DOHH2 (cell line): ENCODE measurements around the gene CYP26C1.

Source experiments
- H3F3A ChIP-seq: fragments of 200-600 bp; sonication (generic), shearing (Covaris generic); 2 replicates; pipeline ENCODE4 v1.6.0; 2016; ENCODE audit warnings: antibody characterized with exemption, mild to moderate bottlenecking; ENCODE audit not compliant: control insufficient read depth, insufficient read depth
- H3K27ac ChIP-seq: fragments of 200-600 bp; sonication (generic); 2 replicates; pipeline ENCODE4 v1.5.1; 2014; ENCODE audit warnings: low read depth, mild to moderate bottlenecking, low read length, moderate library complexity
- H3K27me3 ChIP-seq: fragments of 200-600 bp; sonication (generic); 2 replicates; pipeline ENCODE4 v1.6.1; 2014; ENCODE audit warnings: mild to moderate bottlenecking, low read length, mixed read lengths; ENCODE audit not compliant: control insufficient read depth
- H3K36me3 ChIP-seq: fragments of 200-600 bp; sonication (generic); 2 replicates; pipeline ENCODE4 v1.6.1; 2014; ENCODE audit warnings: mild to moderate bottlenecking, low read length, moderate library complexity, mixed read lengths; ENCODE audit not compliant: control insufficient read depth
- H3K4me1 ChIP-seq: fragments of 200-600 bp; sonication (generic); 2 replicates; pipeline ENCODE4 v1.6.1; 2014; ENCODE audit warnings: mild to moderate bottlenecking, low read length, mixed read lengths; ENCODE audit not compliant: control insufficient read depth
- H3K4me2 ChIP-seq: fragments of 200-600 bp; sonication (generic); 2 replicates; pipeline ENCODE4 v1.6.0; 2014; ENCODE audit warnings: mild to moderate bottlenecking, low read length, moderate library complexity
- H3K4me3 ChIP-seq: fragments of 200-600 bp; sonication (generic); 2 replicates; pipeline ENCODE4 v1.5.1; 2014; ENCODE audit warnings: mild to moderate bottlenecking, low read length, mixed read lengths
- H3K79me2 ChIP-seq: fragments of 200-600 bp; sonication (generic); 2 replicates; pipeline ENCODE4 v1.6.1; 2014; ENCODE audit warnings: mild to moderate bottlenecking, low read length, mixed read lengths; ENCODE audit not compliant: control insufficient read depth
- H3K9me2 ChIP-seq: fragments of 200-600 bp; sonication (generic); replicated peaks from 2 replicates; pipeline ENCODE4 v1.6.1; 2014; ENCODE audit warnings: mild to moderate bottlenecking, low read length, mixed read lengths; ENCODE audit not compliant: control insufficient read depth
- H3K9me3 ChIP-seq: fragments of 200-600 bp; sonication (generic); 2 replicates; pipeline ENCODE4 v1.6.1; 2014; ENCODE audit warnings: antibody characterized with exemption, low read length, mixed read lengths; ENCODE audit not compliant: control insufficient read depth, insufficient read depth
- H4K20me1 ChIP-seq: fragments of 200-600 bp; sonication (generic); 2 replicates; pipeline ENCODE4 v1.6.0; 2014; ENCODE audit warnings: low read depth, mild to moderate bottlenecking, antibody characterized with exemption, low read length, moderate library complexity; ENCODE audit not compliant: control insufficient read depth, insufficient read depth
- CTCF ChIP-seq: fragments of 200-600 bp; sonication (generic); IDR thresholded peaks from one replicate; pipeline ENCODE4 v1.5.1; 2014; ENCODE audit warnings: antibody characterized with exemption, mild to moderate bottlenecking, low read depth, low read length; ENCODE audit not compliant: poor library complexity, severe bottlenecking
- EZH2phosphoT487 ChIP-seq: fragments of 200-600 bp; sonication (generic); IDR thresholded peaks from 2 replicates; pipeline ENCODE4 v1.6.1; 2017; ENCODE audit warnings: borderline replicate concordance, mild to moderate bottlenecking, antibody characterized with exemption, low read length, moderate library complexity, mixed read lengths

CYP26C1 gene

DNA sequence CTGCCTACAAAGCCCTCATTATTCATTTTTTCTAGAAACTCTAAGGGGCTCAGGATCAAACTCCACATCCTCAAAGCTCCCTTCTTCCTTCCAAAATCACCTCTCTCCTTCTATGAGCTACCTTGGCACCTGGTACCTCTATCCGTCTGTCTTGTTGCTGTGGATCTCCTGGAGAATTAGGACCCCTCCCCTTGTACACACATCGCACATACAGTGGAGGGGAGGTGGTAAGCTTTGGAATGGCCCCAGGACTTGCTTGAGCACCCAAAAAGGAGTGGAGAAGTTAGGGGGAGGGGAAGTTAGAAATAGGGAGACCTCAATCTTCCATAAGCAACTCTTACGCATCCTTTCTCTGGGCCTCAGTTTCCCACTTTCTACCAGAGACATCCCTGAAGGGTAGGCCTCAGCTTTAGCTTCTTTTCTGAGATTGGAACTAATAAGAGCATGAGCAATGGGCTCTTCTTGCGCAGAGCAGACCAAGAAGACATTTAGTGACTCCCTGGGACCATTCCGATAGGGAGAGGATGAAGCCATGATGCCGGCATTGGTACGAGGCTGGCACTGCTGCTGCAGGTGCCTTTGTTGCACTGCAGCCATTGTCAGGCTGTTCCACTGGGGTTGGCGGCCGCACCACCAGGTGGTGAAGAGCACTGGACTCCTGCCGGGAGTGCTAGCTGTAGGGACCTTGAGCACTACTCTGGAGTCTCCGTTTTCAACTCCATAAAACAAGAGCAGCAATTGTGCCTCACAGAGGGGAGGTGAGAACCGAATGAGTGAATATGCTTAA, 4.5 kb downstream of the CYP26C1 start:
- H4K20me1 ChIP-seq = no peaks in the 10 kb centered on the region
- no peaks in the 10 kb centered on the region for H3F3A ChIP-seq
- no peak overlapping the region for H3K4me2 ChIP-seq
- H3K4me3 ChIP-seq = no peak overlapping the region
- peaks cover 33% of the 10 kb centered on the region for H3K27me3 ChIP-seq
- TF ChIP-seq EZH2phosphoT487 (no peak), CTCF (no peak)
- no peaks in the 10 kb centered on the region for H3K36me3 ChIP-seq
- no peaks in the 10 kb centered on the region for H3K9me3 ChIP-seq
- H3K79me2 ChIP-seq = no peaks in the 10 kb centered on the region
- no peaks in the 10 kb centered on the region for H3K9me2 ChIP-seq
- no peak overlapping the region for H3K27ac ChIP-seq
- peaks cover 5% of the 10 kb centered on the region; the same call in 1 of the 2 replicates for H3K4me1 ChIP-seq

- no peaks in the 10 kb centered on the region for H3F3A ChIP-seq
- no peak overlapping the region for H3K4me3 ChIP-seq
- H3K36me3 ChIP-seq = no peaks in the 10 kb centered on the region
- no peaks in the 10 kb centered on the region for H3K9me2 ChIP-seq
- H3K4me2 ChIP-seq = no peak overlapping the region
- no peak overlapping the region for H3K27ac ChIP-seq
- H3K9me3 ChIP-seq = no peaks in the 10 kb centered on the region
- TF ChIP-seq CTCF = no peak
- TF ChIP-seq EZH2phosphoT487 = no peak
- peaks cover 5% of the 10 kb centered on the region; the same call in 1 of the 2 replicates for H3K4me1 ChIP-seq
- no peaks in the 10 kb centered on the region for H3K79me2 ChIP-seq
- peaks cover 41% of the 10 kb centered on the region for H3K27me3 ChIP-seq
- no peaks in the 10 kb centered on the region for H4K20me1 ChIP-seq
Measured at GRCh38 chr10:93065675-93066543, 5.3 kb downstream of the CYP26C1 start.

GRCh38 chr10:93066544-93066913, 5.9 kb downstream of the CYP26C1 start:
- Histone ChIP-seq H3K79me2 (no peaks in the 10 kb centered on the region), H3K27ac (no peak overlapping the region), H3K4me3 (no peak overlapping the region), H3K9me2 (no peaks in the 10 kb centered on the region), H3F3A (no peaks in the 10 kb centered on the region), H3K4me2 (no peak overlapping the region), H3K4me1 (peaks cover 5% of the 10 kb centered on the region; the same call in 1 of the 2 replicates), H3K9me3 (no peaks in the 10 kb centered on the region), H4K20me1 (no peaks in the 10 kb centered on the region), H3K36me3 (no peaks in the 10 kb centered on the region), H3K27me3 (peaks cover 45% of the 10 kb centered on the region)
- TF ChIP-seq EZH2phosphoT487 (no peak), CTCF (no peak)
